Testis (tissue), 3 donors: ENCODE results near the gene CTDP1. TPM values are rescaled to one million over a fixed set of nuclear protein-coding genes. Genes with fewer than 3 reads are reported as not detected.
"Not testable (repeated sequence)": the region's sequence is repeated elsewhere in the genome, so short reads cannot be mapped to it uniquely, and the experiment has no call there.

Source experiments
- DNase-seq: peaks from one replicate; pipeline ENCODE4 v3.0.0-alpha.2; 2019
- H3K27ac ChIP-seq, 2 donors: fragments of 200-600 bp; sonication (generic); one replicate each; pipeline ENCODE4 v1.5.1; 2019
- H3K27me3 ChIP-seq: fragments of 200-600 bp; sonication (generic); one replicate; pipeline ENCODE4 v1.5.1; 2019
- H3K36me3 ChIP-seq: fragments of 200-600 bp; sonication (generic); one replicate; pipeline ENCODE4 v1.5.1; 2017; ENCODE audit warnings: low read depth; ENCODE audit errors: missing control alignments
- H3K4me1 ChIP-seq: fragments of 200-600 bp; sonication (generic); one replicate; pipeline ENCODE4 v1.5.1; 2019
- H3K4me3 ChIP-seq, 2 donors: fragments of 200-600 bp; sonication (generic); one replicate each; pipeline ENCODE4 v1.5.1; 2017 to 2019
- H3K9me3 ChIP-seq: fragments of 200-600 bp; sonication (generic); one replicate; pipeline ENCODE4 v1.5.1; 2017
- POLR2A ChIP-seq: fragments of 450-650 bp; IDR thresholded peaks from one replicate; pipeline ENCODE4 v1.6.1; 2017; ENCODE audit warnings: antibody characterized with exemption, mild to moderate bottlenecking, moderate library complexity
- WGBS, 2 donors: methylation state at CpG; one replicate each; pipeline ENCODE4 v1.1.5; 2018; 5-methylcytosine and 5-hydroxymethylcytosine counted together
- intact Hi-C: fragments of 100-400 bp; cut with DNase I; formaldehyde crosslinking; loops from one replicate; pipeline ENCODE4 v1.15.1; 2023; ENCODE audit warnings: low total_unique reads
- polyA plus RNA-seq: library from polyadenylated mRNA; stranded (reverse); fragments of 350-450 nt; fragmentation: Illumina TruSeq; extraction: RNeasy Lipid Tissue Mini Kit (QIAGEN cat#74804); gene quantifications from one replicate; pipeline ENCODE4 v1.2.3, GENCODE V29; 2014; ENCODE audit warnings: low read depth, low replicate concordance; ENCODE audit not compliant: insufficient read depth
- total RNA-seq, 2 donors: library from RNA; depleted of rRNA; stranded (reverse); fragments of >200 nt; gene quantifications; one replicate each; pipeline ENCODE4 v1.2.3, GENCODE V29; 2016
- TF ChIP-seq, protein P1 (sequence below), 3 experiments: fragments of 450-650 bp in 2 of 3; fragments of 200-600 bp in 1 of 3; sonication (generic) in 1 of 3; IDR thresholded peaks; one replicate each; pipeline ENCODE4 v1.5.1; 2016 to 2019; ENCODE audit warnings: antibody characterized with exemption in 3 of 3, mild to moderate bottlenecking in 2 of 3, moderate library complexity in 1 of 3

CTDP1 gene
- total and polyA plus RNA-seq, 3 donors from 2014 or later, result 41.0 to 51.0 (median 47.2) TPM

DNA sequence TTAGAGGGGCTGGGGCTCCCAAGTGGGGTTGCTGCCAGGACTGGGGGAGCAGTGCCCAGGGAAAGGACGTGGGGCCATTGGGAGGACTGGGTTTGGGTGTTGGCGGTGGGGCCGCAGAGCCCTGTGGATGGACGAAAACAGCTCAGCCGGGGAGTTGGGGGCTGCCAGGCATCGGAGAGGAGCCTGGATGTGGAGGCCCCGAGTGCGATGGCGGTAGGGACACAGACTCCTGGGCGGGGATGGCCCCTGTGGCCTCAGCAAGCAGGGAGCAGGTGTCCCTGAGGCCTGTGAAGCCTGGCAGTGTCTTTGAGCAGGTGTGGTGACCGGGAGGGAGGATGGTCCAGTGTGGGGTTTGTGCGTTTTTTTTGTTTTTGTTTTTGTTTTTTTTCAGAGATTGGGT, 13.3 kb downstream of the CTDP1 start:
- no peak overlapping the region for H3K27ac ChIP-seq
- DNase-seq, result no peak
- H3K4me3 ChIP-seq, result no peak overlapping the region
- no peaks in the 10 kb centered on the region for H3K27me3 ChIP-seq
- H3K9me3 ChIP-seq, result no peaks in the 10 kb centered on the region
- no peak for TF ChIP-seq POLR2A
- TF ChIP-seq, protein P1, sequence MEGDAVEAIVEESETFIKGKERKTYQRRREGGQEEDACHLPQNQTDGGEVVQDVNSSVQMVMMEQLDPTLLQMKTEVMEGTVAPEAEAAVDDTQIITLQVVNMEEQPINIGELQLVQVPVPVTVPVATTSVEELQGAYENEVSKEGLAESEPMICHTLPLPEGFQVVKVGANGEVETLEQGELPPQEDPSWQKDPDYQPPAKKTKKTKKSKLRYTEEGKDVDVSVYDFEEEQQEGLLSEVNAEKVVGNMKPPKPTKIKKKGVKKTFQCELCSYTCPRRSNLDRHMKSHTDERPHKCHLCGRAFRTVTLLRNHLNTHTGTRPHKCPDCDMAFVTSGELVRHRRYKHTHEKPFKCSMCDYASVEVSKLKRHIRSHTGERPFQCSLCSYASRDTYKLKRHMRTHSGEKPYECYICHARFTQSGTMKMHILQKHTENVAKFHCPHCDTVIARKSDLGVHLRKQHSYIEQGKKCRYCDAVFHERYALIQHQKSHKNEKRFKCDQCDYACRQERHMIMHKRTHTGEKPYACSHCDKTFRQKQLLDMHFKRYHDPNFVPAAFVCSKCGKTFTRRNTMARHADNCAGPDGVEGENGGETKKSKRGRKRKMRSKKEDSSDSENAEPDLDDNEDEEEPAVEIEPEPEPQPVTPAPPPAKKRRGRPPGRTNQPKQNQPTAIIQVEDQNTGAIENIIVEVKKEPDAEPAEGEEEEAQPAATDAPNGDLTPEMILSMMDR (IDR thresholded peaks at IDR 0.05), result no peak
- H3K36me3 ChIP-seq, result no peaks in the 10 kb centered on the region
- intact Hi-C loops, result no loop called here
- 94% methylated on average over 12 of the region's 12 CpGs for WGBS, 2 donors
- no peaks in the 10 kb centered on the region for H3K4me1 ChIP-seq

DNA sequence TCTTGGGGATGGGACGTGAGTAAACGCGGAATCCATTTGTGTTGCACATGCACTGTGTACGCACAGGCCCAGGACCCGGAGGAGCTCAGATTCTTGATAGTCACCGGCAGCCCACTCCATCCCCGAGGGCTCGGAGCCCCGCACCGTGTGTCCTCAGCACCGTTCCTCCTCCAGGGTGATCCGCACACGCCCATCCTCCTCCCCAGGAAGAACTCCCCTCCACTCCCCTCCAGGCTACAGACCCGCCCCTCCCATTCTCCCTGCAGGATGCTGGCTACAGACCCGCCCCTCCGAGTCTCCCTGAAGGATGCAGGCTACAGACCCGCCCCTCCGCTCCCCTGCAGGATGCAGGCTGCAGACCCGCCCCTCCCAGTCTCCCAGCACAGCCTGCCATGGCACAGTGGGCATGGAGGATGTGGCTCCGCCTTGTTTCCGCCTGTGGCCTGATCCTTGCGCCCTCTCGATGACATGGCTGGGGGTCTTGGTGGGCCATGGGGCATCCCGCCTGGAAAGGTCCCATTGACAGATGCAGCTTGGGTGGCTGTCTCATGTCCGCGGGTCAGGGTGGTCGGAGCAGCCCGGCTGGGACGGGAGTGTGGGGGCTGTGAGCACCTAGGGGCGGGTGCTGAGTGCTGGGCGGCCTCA, 14.1 kb downstream of the CTDP1 start:
- Histone ChIP-seq H3K4me1 (no peaks in the 10 kb centered on the region), H3K9me3 (no peaks in the 10 kb centered on the region), H3K36me3 (no peaks in the 10 kb centered on the region), H3K27me3 (no peaks in the 10 kb centered on the region), H3K4me3 (no peak overlapping the region), H3K27ac (no peak overlapping the region)
- no peak for DNase-seq
- no peak for TF ChIP-seq POLR2A
- TF ChIP-seq, protein P1 (IDR thresholded peaks at IDR 0.05), result no peak
- intact Hi-C loops, result no loop called here
- 86 to 87% methylated on average over 24 to 31 of the region's 31 CpGs for WGBS, 2 donors

GRCh38 chr18:79694206-79694894, 14.7 kb downstream of the CTDP1 start:
- H3K36me3 ChIP-seq, H3K4me3 ChIP-seq, DNase-seq, H3K9me3 ChIP-seq, H3K4me1 ChIP-seq, intact Hi-C loops, H3K27ac ChIP-seq, H3K27me3 ChIP-seq: not testable (repeated sequence)
- WGBS, 2 donors, result 87 to 92% methylated on average over 22 to 25 of the region's 32 CpGs

DNA sequence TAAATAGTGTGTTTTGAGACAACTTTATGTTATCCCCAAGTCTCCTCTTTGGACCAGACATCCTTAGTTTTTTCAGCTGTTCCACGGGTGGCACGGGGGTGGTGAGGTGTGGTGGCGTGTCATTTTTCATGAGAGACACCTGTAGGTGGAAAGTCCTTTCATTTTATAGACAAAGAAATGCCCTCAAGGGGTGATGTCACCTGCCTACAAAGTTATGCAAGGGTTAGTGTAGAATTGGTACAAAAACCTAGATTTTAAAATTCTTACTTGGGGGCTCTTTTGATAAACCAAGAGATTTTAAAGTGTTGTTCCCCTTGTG, 15.3 kb downstream of the CTDP1 start:
- Histone ChIP-seq H3K9me3 (no peaks in the 10 kb centered on the region), H3K27ac (no peak overlapping the region), H3K4me1 (no peaks in the 10 kb centered on the region), H3K4me3 (no peak overlapping the region), H3K36me3 (no peaks in the 10 kb centered on the region), H3K27me3 (no peaks in the 10 kb centered on the region)
- no peak for TF ChIP-seq POLR2A
- TF ChIP-seq, protein P1 (IDR thresholded peaks at IDR 0.05), result no peak
- 85 to 98% methylated on average over 3 of the region's 3 CpGs for WGBS, 2 donors
- DNase-seq, result no peak
- intact Hi-C loops, result no loop called here

GRCh38 chr18:79695269-79695668, 15.7 kb downstream of the CTDP1 start:
- Histone ChIP-seq H3K4me1 (no peaks in the 10 kb centered on the region), H3K27me3 (no peaks in the 10 kb centered on the region), H3K9me3 (no peaks in the 10 kb centered on the region), H3K27ac (no peak overlapping the region), H3K4me3 (no peak overlapping the region), H3K36me3 (no peaks in the 10 kb centered on the region)
- intact Hi-C loops, result no loop called here
- no peak for DNase-seq
- TF ChIP-seq, protein P1 (IDR thresholded peaks at IDR 0.05), result no peak
- no peak for TF ChIP-seq POLR2A
- 95 to 99% methylated on average over 8 to 13 of the region's 13 CpGs for WGBS, 2 donors
